CD14-positive monocyte (primary cell): ENCODE results near the gene NRP2. TPM values are rescaled to one million over a fixed set of nuclear protein-coding genes. Genes with fewer than 3 reads are reported as not detected.

Experiments used
- DNase-seq, 3 donors: peaks; one replicate each; pipeline ENCODE4 v3.0.0-alpha.2; 2011 to 2022
- H2AFZ ChIP-seq: 2 replicates; pipeline ENCODE4 v1.6.0; 2012; ENCODE audit warnings: mild to moderate bottlenecking, low read depth, low read length, inconsistent platforms; ENCODE audit not compliant: insufficient read depth, poor library complexity, severe bottlenecking
- H3K27ac ChIP-seq, 2 donors: 1 replicate in 1 of 2; 2 replicates in 1 of 2; pipeline ENCODE4 v1.5.1; 2012 to 2013; ENCODE audit warnings: low read length in 2 of 2, control low read depth in 1 of 2, inconsistent platforms in 1 of 2, low read depth in 1 of 2, mild to moderate bottlenecking in 1 of 2
- H3K27me3 ChIP-seq, 2 donors: one replicate each; pipeline versions ENCODE4 v1.6.0 to v1.6.1; 2011 to 2013; ENCODE audit warnings: low read length in 2 of 2; ENCODE audit not compliant: control insufficient read depth in 2 of 2, insufficient read depth in 2 of 2
- H3K36me3 ChIP-seq, 2 donors: replicated peaks in 1 of 2; 1 replicate in 1 of 2; 2 replicates in 1 of 2; pipeline versions ENCODE4 v1.5.1 to v1.6.1; 2012 to 2013; ENCODE audit warnings: low read length in 2 of 2, control low read depth in 1 of 2, inconsistent platforms in 1 of 2, mild to moderate bottlenecking in 1 of 2; ENCODE audit not compliant: insufficient read depth in 2 of 2, control insufficient read depth in 1 of 2
- H3K4me1 ChIP-seq, 2 donors: 1 replicate in 1 of 2; 2 replicates in 1 of 2; pipeline versions ENCODE4 v1.5.1 to v1.6.1; 2012 to 2013; ENCODE audit warnings: low read length in 2 of 2, control low read depth in 1 of 2, inconsistent platforms in 1 of 2, mild to moderate bottlenecking in 1 of 2, moderate library complexity in 1 of 2; ENCODE audit not compliant: insufficient read depth in 2 of 2, control insufficient read depth in 1 of 2
- H3K4me2 ChIP-seq: replicated peaks from 2 replicates; pipeline ENCODE3; 2012; ENCODE audit warnings: low read length, moderate library complexity, mild to moderate bottlenecking; ENCODE audit not compliant: poor library complexity, severe bottlenecking; ENCODE audit errors: extremely low read depth
- H3K4me3 ChIP-seq, 3 experiments: fragments of 200-600 bp in 1 of 3; sonication (generic) in 1 of 3; replicated peaks in 1 of 3; 1 replicate in 2 of 3; 2 replicates in 1 of 3; pipeline ENCODE4 v1.5.1; 2011 to 2013; ENCODE audit warnings: low read length in 3 of 3, mild to moderate bottlenecking in 3 of 3, control low read depth in 2 of 3, low read depth in 2 of 3, inconsistent platforms in 1 of 3, moderate library complexity in 1 of 3
- H3K79me2 ChIP-seq: 2 replicates; pipeline ENCODE4 v1.6.0; 2012; ENCODE audit warnings: mild to moderate bottlenecking, control low read depth, inconsistent platforms, low read length, moderate library complexity; ENCODE audit not compliant: insufficient read depth
- H3K9ac ChIP-seq: 2 replicates; pipeline ENCODE4 v1.6.0; 2017; ENCODE audit warnings: low read length, mild to moderate bottlenecking; ENCODE audit not compliant: insufficient read depth, poor library complexity, severe bottlenecking
- H3K9me3 ChIP-seq, 2 donors: replicated peaks in 1 of 2; 1 replicate in 1 of 2; 2 replicates in 1 of 2; pipeline versions ENCODE4 v1.5.1 to v1.6.1; 2012 to 2013; ENCODE audit warnings: low read length in 2 of 2, control low read depth in 1 of 2; ENCODE audit not compliant: control insufficient read depth in 1 of 2, insufficient read depth in 1 of 2
- H4K20me1 ChIP-seq: 2 replicates; pipeline ENCODE4 v1.6.0; 2012; ENCODE audit warnings: mild to moderate bottlenecking, low read length, control low read depth, moderate library complexity; ENCODE audit not compliant: insufficient read depth
- H3K27ac Mint-ChIP-seq, 7 donors: one replicate each; pipeline ENCODE4 v1.8.0; 2020; ENCODE audit warnings: mild to moderate bottlenecking in 7 of 7, mixed read lengths in 7 of 7, moderate library complexity in 6 of 7, inconsistent platforms in 2 of 7
- H3K27me3 Mint-ChIP-seq, 3 donors: one replicate each; pipeline ENCODE4 v1.8.0; 2021 to 2022; ENCODE audit warnings: low read depth in 3 of 3, mild to moderate bottlenecking in 3 of 3, mixed read lengths in 3 of 3, moderate library complexity in 3 of 3, inconsistent platforms in 1 of 3
- H3K36me3 Mint-ChIP-seq, 2 donors: one replicate each; pipeline ENCODE4 v1.8.0; 2020; ENCODE audit warnings: mixed read lengths in 2 of 2, inconsistent platforms in 1 of 2, mild to moderate bottlenecking in 1 of 2
- H3K4me1 Mint-ChIP-seq: one replicate; pipeline ENCODE4 v1.8.0; 2020; ENCODE audit warnings: mild to moderate bottlenecking, mixed read lengths
- H3K4me3 Mint-ChIP-seq, 2 donors: one replicate each; pipeline ENCODE4 v1.8.0; 2020; ENCODE audit warnings: mild to moderate bottlenecking in 2 of 2, mixed read lengths in 2 of 2, moderate library complexity in 1 of 2
- H3K9me3 Mint-ChIP-seq, 7 donors: one replicate each; pipeline ENCODE4 v1.8.0; 2020 to 2022; ENCODE audit warnings: mixed read lengths in 7 of 7, mild to moderate bottlenecking in 6 of 7, moderate library complexity in 6 of 7, inconsistent platforms in 2 of 7
- WGBS: methylation state at CpG from one replicate; pipeline ENCODE4 v1.1.5; 2013; ENCODE audit warnings: missing lambda C conversion rate; ENCODE audit not compliant: insufficient coverage; 5-methylcytosine and 5-hydroxymethylcytosine counted together
- intact Hi-C, 2 donors: fragments of 100-400 bp; cut with micrococcal nuclease; formaldehyde crosslinking; loops; one replicate each; pipeline versions ENCODE4 v1.15.0 to v1.15.1; 2023
- polyA plus RNA-seq, 3 donors: library from polyadenylated mRNA; depleted of rRNA in 1 of 3; unstranded in 2 of 3; stranded (reverse) in 1 of 3; fragments of 300-500 nt in 2 of 3; fragments of >200 nt in 1 of 3; fragmentation: Illumina TruSeq in 2 of 3; gene quantifications; 1 replicate in 2 of 3; 2 replicates in 1 of 3; pipeline ENCODE4 v1.2.3, GENCODE V29; 2012 to 2021
- TF ChIP-seq, protein P1 (sequence below): fragments of 200-600 bp; IDR thresholded peaks from one replicate; pipeline ENCODE4 v1.8.0; 2022; ENCODE audit warnings: antibody characterized with exemption, mild to moderate bottlenecking

NRP2 gene
- polyA plus RNA-seq, 3 donors: 0.97 to 3.3 (median 1.6) TPM

DNA sequence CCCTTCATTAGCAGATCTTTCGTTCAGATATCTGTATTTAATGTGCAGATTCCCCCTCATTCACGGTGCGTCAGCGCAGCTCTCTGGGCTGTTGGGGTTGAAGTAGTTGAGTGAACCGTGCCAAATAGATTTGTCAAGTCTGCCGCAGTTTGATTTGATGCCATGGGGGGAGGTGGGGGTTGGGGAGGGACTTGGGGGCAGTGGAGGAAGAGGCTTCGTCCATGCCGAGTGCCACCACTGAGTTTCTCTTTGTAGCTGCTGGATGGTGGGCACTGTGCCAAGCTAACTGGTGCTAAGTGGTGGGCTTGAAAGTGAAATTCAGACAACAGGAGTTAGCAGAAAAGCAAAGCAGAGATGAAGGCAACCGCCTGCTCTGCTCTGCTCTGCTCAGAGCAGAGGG is 47.9 kb downstream of the NRP2 start:
- 79% methylated on average over 9 of the region's 9 CpGs for WGBS
- no peak for DNase-seq
- TF ChIP-seq, protein P1, sequence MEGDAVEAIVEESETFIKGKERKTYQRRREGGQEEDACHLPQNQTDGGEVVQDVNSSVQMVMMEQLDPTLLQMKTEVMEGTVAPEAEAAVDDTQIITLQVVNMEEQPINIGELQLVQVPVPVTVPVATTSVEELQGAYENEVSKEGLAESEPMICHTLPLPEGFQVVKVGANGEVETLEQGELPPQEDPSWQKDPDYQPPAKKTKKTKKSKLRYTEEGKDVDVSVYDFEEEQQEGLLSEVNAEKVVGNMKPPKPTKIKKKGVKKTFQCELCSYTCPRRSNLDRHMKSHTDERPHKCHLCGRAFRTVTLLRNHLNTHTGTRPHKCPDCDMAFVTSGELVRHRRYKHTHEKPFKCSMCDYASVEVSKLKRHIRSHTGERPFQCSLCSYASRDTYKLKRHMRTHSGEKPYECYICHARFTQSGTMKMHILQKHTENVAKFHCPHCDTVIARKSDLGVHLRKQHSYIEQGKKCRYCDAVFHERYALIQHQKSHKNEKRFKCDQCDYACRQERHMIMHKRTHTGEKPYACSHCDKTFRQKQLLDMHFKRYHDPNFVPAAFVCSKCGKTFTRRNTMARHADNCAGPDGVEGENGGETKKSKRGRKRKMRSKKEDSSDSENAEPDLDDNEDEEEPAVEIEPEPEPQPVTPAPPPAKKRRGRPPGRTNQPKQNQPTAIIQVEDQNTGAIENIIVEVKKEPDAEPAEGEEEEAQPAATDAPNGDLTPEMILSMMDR: no peak
- H3K27ac Mint-ChIP-seq: peak overlapping the region in 1 of 7 donors; percentile 39
- H3K9ac ChIP-seq: no peak overlapping the region
- no peaks in the 10 kb centered on the region for H3K79me2 ChIP-seq
- H2AFZ ChIP-seq: peak overlapping the region; percentile 23
- no peaks in the 10 kb centered on the region for H3K36me3 Mint-ChIP-seq
- no peak overlapping the region for H3K4me3 ChIP-seq
- intact Hi-C loops: loop anchor here (10.0 kb wide), 1 partner anchor 45 kb away; the partner anchor contains the start of gene NRP2 (in 2 of the 2)
- no peaks in the 10 kb centered on the region for H3K36me3 ChIP-seq
- H3K9me3 ChIP-seq: no peaks in the 10 kb centered on the region
- no peaks in the 10 kb centered on the region for H3K9me3 Mint-ChIP-seq
- peaks cover 3 to 4% (median 3%) of the 10 kb centered on the region in 3 donors for H3K27me3 Mint-ChIP-seq
- peaks cover 9 to 10% of the 10 kb centered on the region in 2 donors for H3K4me1 ChIP-seq
- H3K4me2 ChIP-seq: no peak overlapping the region
- no peaks in the 10 kb centered on the region for H4K20me1 ChIP-seq
- H3K27me3 ChIP-seq: no peaks in the 10 kb centered on the region
- H3K4me3 Mint-ChIP-seq: no peak overlapping the region
- peak overlapping the region in 1 of 2 donors; percentile 17 for H3K27ac ChIP-seq
- peaks cover 16% of the 10 kb centered on the region for H3K4me1 Mint-ChIP-seq

DNA sequence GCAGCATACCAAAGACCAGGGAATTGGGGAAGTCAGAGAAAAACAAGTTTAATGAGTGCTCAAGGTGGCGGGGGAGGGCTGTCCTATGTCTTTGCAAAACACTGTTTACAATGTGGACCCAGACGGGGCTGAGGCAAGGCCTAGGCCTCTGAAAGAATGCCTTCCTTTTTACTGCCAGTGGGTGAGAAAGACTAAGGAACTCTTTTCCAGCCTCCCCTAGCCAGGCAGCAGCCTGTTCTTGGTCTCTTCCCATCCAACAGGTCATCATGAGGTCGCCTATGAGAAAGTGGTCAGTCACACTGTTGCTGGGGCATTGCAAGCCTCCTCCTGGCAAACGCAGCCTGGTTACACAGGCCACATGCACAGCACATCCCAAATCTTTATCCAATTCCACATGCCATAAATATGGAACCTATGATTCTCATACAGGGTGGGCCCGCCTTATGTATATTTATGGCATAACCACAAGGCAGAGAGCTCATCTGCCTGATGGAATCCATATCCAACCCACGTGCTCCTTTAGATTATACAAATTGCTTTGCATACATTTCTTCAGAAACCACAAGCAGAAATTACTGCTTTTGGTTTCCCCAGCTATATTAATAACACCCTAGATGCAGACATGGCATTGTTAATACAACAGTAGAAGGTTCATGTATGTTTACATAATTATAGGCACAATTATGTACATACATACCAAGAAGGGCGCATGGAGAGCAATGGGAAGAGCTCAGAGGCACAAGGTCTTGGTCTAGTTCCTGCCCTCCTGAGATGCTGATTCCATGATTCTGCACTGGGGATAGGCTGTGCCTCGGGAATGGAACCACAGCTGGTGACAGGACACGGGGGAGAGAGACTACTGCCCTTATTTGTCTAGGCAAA is 48.6 kb downstream of the NRP2 start:
- no peak overlapping the region for H3K9ac ChIP-seq
- no peaks in the 10 kb centered on the region for H3K79me2 ChIP-seq
- intact Hi-C loops: loop anchor here (10.0 kb wide), 1 partner anchor 46 kb away; the partner anchor contains the start of gene NRP2 (in 2 of the 2)
- Mint-ChIP-seq H3K9me3 (no peaks in the 10 kb centered on the region), H3K4me1 (peaks cover 16% of the 10 kb centered on the region), H3K27ac (peak overlapping the region in 1 of 7 donors; percentile 39), H3K36me3 (no peaks in the 10 kb centered on the region), H3K27me3 (peaks cover 3 to 4% (median 3%) of the 10 kb centered on the region in 3 donors), H3K4me3 (no peak overlapping the region)
- H3K27me3 ChIP-seq: no peaks in the 10 kb centered on the region
- DNase-seq: no peak
- no peak overlapping the region for H3K4me3 ChIP-seq
- H3K9me3 ChIP-seq: no peaks in the 10 kb centered on the region
- H2AFZ ChIP-seq: peak overlapping the region; percentile 23
- no peaks in the 10 kb centered on the region for H3K36me3 ChIP-seq
- no peak overlapping the region for H3K4me2 ChIP-seq
- TF ChIP-seq, protein P1: no peak
- WGBS: 73% methylated on average over 5 of the region's 9 CpGs
- H3K27ac ChIP-seq: peak overlapping the region in 1 of 2 donors; percentile 17
- peaks cover 9 to 10% of the 10 kb centered on the region in 2 donors for H3K4me1 ChIP-seq
- no peaks in the 10 kb centered on the region for H4K20me1 ChIP-seq
